GM23338 (cell line): ENCODE results near the gene PPP1R9B. TPM values are rescaled to one million over a fixed set of nuclear protein-coding genes. Genes with fewer than 3 reads are reported as not detected.

Experiments
- ATAC-seq: fragments of 200-7000 bp; cut with Tn5 transposase; 3 replicates; pipeline ENCODE4 v1.9.1; 2020
- DNase-seq: peaks from one replicate; pipeline ENCODE4 v3.0.0-alpha.2; 2015; ENCODE audit warnings: low spot score
- H2AFZ ChIP-seq: fragments of 200-600 bp; sonication (generic); 2 replicates; pipeline ENCODE4 v1.8.0; 2016; ENCODE audit warnings: antibody characterized with exemption, mild to moderate bottlenecking, moderate library complexity
- H3F3A ChIP-seq: fragments of 200-600 bp; sonication (generic); replicated peaks from 2 replicates; pipeline ENCODE4 v1.8.0; 2017; ENCODE audit warnings: antibody characterized with exemption, mixed run types, low read depth
- H3K27ac ChIP-seq: fragments of 200-600 bp; sonication (generic); 2 replicates; pipeline ENCODE4 v1.6.1; 2016; ENCODE audit warnings: low read depth
- H3K27me3 ChIP-seq: fragments of 200-600 bp; sonication (generic); 2 replicates; pipeline ENCODE4 v1.8.0; 2016; ENCODE audit warnings: mild to moderate bottlenecking, mixed run types, moderate library complexity; ENCODE audit not compliant: insufficient read depth
- H3K36me3 ChIP-seq: fragments of 200-600 bp; sonication (generic); 2 replicates; pipeline ENCODE4 v1.8.0; 2016; ENCODE audit warnings: mild to moderate bottlenecking; ENCODE audit not compliant: insufficient read depth
- H3K4me1 ChIP-seq: fragments of 200-600 bp; sonication (generic); 2 replicates; pipeline ENCODE4 v1.8.0; 2016; ENCODE audit warnings: mild to moderate bottlenecking, moderate library complexity; ENCODE audit not compliant: insufficient read depth
- H3K4me2 ChIP-seq: fragments of 200-600 bp; sonication (generic); 2 replicates; pipeline ENCODE4 v1.7.1; 2017; ENCODE audit warnings: mixed run types
- H3K4me3 ChIP-seq: fragments of 200-600 bp; sonication (generic); 2 replicates; pipeline ENCODE4 v1.6.1; 2016; ENCODE audit warnings: mixed run types
- H3K79me2 ChIP-seq: fragments of 200-600 bp; sonication (generic); replicated peaks from 2 replicates; pipeline ENCODE4 v1.8.0; 2017; ENCODE audit warnings: mild to moderate bottlenecking; ENCODE audit not compliant: insufficient read depth
- H3K9me2 ChIP-seq: fragments of 200-600 bp; sonication (generic); 2 replicates; pipeline ENCODE4 v1.8.0; 2017; ENCODE audit not compliant: insufficient read depth
- H4K20me1 ChIP-seq: fragments of 200-600 bp; sonication (generic); replicated peaks from 2 replicates; pipeline ENCODE4 v1.8.0; 2017; ENCODE audit warnings: mild to moderate bottlenecking; ENCODE audit not compliant: insufficient read depth
- H3K27ac Mint-ChIP-seq: 2 replicates; pipeline ENCODE4 v1.8.0; 2020; ENCODE audit warnings: inconsistent platforms, mild to moderate bottlenecking, moderate library complexity, mixed read lengths
- H3K27me3 Mint-ChIP-seq: 3 replicates; pipeline ENCODE4 v1.8.0; 2022; ENCODE audit warnings: low read depth, mild to moderate bottlenecking, moderate library complexity, mixed read lengths, inconsistent platforms; ENCODE audit not compliant: insufficient read depth, poor library complexity
- H3K36me3 Mint-ChIP-seq: 3 replicates; pipeline ENCODE4 v1.8.0; 2021; ENCODE audit warnings: low read depth, mild to moderate bottlenecking, inconsistent platforms, moderate library complexity, mixed read lengths
- H3K4me1 Mint-ChIP-seq: 3 replicates; pipeline ENCODE4 v1.8.0; 2020; ENCODE audit warnings: mild to moderate bottlenecking, inconsistent platforms, mixed read lengths
- H3K4me3 Mint-ChIP-seq: 3 replicates; pipeline ENCODE4 v1.8.0; 2021; ENCODE audit warnings: moderate library complexity, mild to moderate bottlenecking, inconsistent platforms, mixed read lengths
- H3K9me3 Mint-ChIP-seq: 3 replicates; pipeline ENCODE4 v1.8.0; 2020; ENCODE audit warnings: moderate library complexity, mild to moderate bottlenecking, inconsistent platforms, mixed read lengths
- CREB1 ChIP-seq: fragments of 250-450 bp; sonication (Bioruptor Pico); IDR thresholded peaks from 2 replicates; pipeline ENCODE4 v1.5.0; 2020; ENCODE audit warnings: low read depth, mild to moderate bottlenecking, moderate library complexity
- EZH2 ChIP-seq: fragments of 200-600 bp; sonication (generic); IDR thresholded peaks from one replicate; pipeline ENCODE4 v1.8.0; 2017; ENCODE audit warnings: antibody characterized with exemption, mild to moderate bottlenecking, low read depth; ENCODE audit not compliant: unreplicated experiment
- EZH2phosphoT487 ChIP-seq: fragments of 200-600 bp; sonication (generic); IDR thresholded peaks from one replicate; pipeline ENCODE4 v1.8.1; 2018; ENCODE audit warnings: antibody characterized with exemption; ENCODE audit not compliant: unreplicated experiment
- JUNB ChIP-seq: IDR thresholded peaks from one replicate; pipeline ENCODE4 v1.6.1; 2016; ENCODE audit warnings: antibody characterized with exemption; ENCODE audit not compliant: unreplicated experiment
- NANOG ChIP-seq: IDR thresholded peaks from 2 replicates; pipeline ENCODE4 v1.6.1; 2016; ENCODE audit warnings: antibody characterized with exemption, borderline replicate concordance
- POLR2AphosphoS5 ChIP-seq: IDR thresholded peaks from 2 replicates; pipeline ENCODE4 v1.6.1; 2016; ENCODE audit warnings: antibody characterized with exemption, low read depth
- STAT1 ChIP-seq: IDR thresholded peaks from one replicate; pipeline ENCODE4 v1.6.1; 2016; ENCODE audit warnings: antibody characterized with exemption; ENCODE audit not compliant: unreplicated experiment
- ZNF114 ChIP-seq: fragments of 250-450 bp; sonication (Bioruptor Pico); IDR thresholded peaks from 2 replicates; pipeline ENCODE4 v1.5.0; 2020; ENCODE audit warnings: mild to moderate bottlenecking, moderate library complexity
- ZNF331 ChIP-seq: fragments of 250-450 bp; sonication (Bioruptor Pico); IDR thresholded peaks from 2 replicates; pipeline ENCODE4 v1.5.0; 2020; ENCODE audit warnings: low read depth, mild to moderate bottlenecking, moderate library complexity
- long read RNA-seq: library from polyadenylated mRNA; unstranded; transcript quantifications from one replicate; pipeline ENCODE4 v2.0.0, GENCODE V29; 2020; ENCODE audit not compliant: unreplicated experiment
- polyA plus RNA-seq: library from polyadenylated mRNA; unstranded; fragments of >200 nt; fragmentation: Nextera tagmentation; extraction: Ambion mirVana; gene quantifications from 2 replicates; pipeline ENCODE4 v1.2.1, GENCODE V29; 2016
- total RNA-seq: library from RNA; depleted of rRNA; stranded (reverse); fragments of >200 nt; shearing (Covaris generic); gene quantifications from 2 replicates; pipeline ENCODE4 v1.2.3, GENCODE V29; 2014; rRNA removed
- TF ChIP-seq, protein P1 (sequence below): IDR thresholded peaks from 2 replicates; pipeline ENCODE4 v1.6.1; 2016; ENCODE audit warnings: antibody characterized with exemption
- TF ChIP-seq, protein P2 (sequence below), 2 experiments: fragments of 200-600 bp in 1 of 2; sonication (generic) in 1 of 2; conservative IDR thresholded peaks; 2 replicates each; pipeline versions ENCODE4 v1.5.1 to v1.6.1; 2016 to 2017; ENCODE audit warnings: antibody characterized with exemption in 2 of 2, low read depth in 2 of 2, mild to moderate bottlenecking in 2 of 2, moderate library complexity in 1 of 2
- TF ChIP-seq, protein P3 (sequence below): IDR thresholded peaks from one replicate; pipeline ENCODE4 v1.6.1; 2018; ENCODE audit warnings: antibody characterized with exemption; ENCODE audit not compliant: unreplicated experiment

PPP1R9B gene, protein sequence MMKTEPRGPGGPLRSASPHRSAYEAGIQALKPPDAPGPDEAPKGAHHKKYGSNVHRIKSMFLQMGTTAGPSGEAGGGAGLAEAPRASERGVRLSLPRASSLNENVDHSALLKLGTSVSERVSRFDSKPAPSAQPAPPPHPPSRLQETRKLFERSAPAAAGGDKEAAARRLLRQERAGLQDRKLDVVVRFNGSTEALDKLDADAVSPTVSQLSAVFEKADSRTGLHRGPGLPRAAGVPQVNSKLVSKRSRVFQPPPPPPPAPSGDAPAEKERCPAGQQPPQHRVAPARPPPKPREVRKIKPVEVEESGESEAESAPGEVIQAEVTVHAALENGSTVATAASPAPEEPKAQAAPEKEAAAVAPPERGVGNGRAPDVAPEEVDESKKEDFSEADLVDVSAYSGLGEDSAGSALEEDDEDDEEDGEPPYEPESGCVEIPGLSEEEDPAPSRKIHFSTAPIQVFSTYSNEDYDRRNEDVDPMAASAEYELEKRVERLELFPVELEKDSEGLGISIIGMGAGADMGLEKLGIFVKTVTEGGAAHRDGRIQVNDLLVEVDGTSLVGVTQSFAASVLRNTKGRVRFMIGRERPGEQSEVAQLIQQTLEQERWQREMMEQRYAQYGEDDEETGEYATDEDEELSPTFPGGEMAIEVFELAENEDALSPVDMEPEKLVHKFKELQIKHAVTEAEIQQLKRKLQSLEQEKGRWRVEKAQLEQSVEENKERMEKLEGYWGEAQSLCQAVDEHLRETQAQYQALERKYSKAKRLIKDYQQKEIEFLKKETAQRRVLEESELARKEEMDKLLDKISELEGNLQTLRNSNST
- 10.1 and 10.5 TPM in 2 replicates for total RNA-seq
- 1.9 and 2.1 TPM in 2 replicates for polyA plus RNA-seq
- long read RNA-seq = 0 reads

DNA sequence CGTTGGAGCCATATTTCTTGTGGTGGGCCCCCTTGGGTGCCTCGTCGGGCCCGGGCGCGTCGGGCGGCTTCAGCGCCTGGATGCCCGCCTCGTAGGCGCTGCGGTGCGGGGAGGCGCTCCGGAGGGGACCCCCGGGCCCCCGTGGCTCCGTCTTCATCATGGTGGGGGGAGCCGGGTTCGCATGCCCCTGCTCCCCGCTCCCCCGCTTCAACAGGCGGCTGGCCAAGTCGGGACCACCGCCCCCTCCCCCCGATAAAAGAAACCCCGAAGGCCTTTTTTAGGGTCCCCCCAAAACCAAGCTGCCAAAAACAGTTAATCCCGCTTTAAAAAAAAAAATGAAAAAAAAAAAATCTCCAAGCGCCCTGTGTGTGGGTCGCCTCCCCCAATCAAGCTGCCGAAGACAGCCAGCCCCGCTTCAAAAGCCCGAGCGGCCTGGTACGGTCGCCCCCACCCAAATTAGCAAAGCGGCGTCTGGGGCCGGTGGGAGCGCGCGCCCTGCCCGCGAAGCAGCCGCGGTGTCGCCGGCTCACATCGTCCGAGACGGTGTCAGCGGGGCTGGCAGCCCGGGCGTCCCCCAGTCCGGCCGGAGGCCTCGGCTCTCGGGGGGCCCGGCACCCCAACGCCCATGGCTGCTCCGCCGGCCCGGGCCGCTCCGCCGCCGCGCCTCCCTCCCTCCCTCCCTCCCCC, at the start of gene PPP1R9B:
Gene PPP1R9B, minus strand, starts transcription at position 324 of the 687 bp plus-strand sequence. Its CDS starts 164 bp downstream, at position 160.
- H3K4me3 ChIP-seq = peak within 1 kb of the TSS; percentile 87
- H3F3A ChIP-seq = peaks cover 5% of the 10 kb centered on the region; the same call in 1 of the 2 replicates
- H3K4me3 Mint-ChIP-seq = peak within 1 kb of the TSS; percentile 82
- no peaks in the 10 kb centered on the region for H3K36me3 Mint-ChIP-seq
- H3K9me2 ChIP-seq = no peaks in the 10 kb centered on the region
- no peaks in the 10 kb centered on the region for H3K79me2 ChIP-seq
- no peak for DNase-seq
- H3K9me3 Mint-ChIP-seq = no peaks in the 10 kb centered on the region; the same call in 2 of the 3 replicates
- H3K27me3 Mint-ChIP-seq = peaks cover 30% of the 10 kb centered on the region
- peak within 1 kb of the TSS; percentile 99 for H3K4me2 ChIP-seq
- peak within 1 kb of the TSS; percentile 96 for H2AFZ ChIP-seq
- ATAC-seq = peak; percentile 1; the same call in 2 of the 3 replicates
- H3K4me1 ChIP-seq = peaks cover 28% of the 10 kb centered on the region
- H3K27me3 ChIP-seq = peaks cover 30% of the 10 kb centered on the region
- H3K4me1 Mint-ChIP-seq = peaks cover 44% of the 10 kb centered on the region
- peak within 1 kb of the TSS; percentile 88; the same call in 1 of the 2 replicates for H3K27ac Mint-ChIP-seq
- H3K36me3 ChIP-seq = no peaks in the 10 kb centered on the region
- H3K27ac ChIP-seq = no peak within 1 kb of the TSS
- TF ChIP-seq NANOG (no peak), CREB1 (no peak), ZNF114 (no peak), EZH2phosphoT487 (no peak), POLR2AphosphoS5 (no peak), ZNF331 (CRISPR knock-in tag) (no peak), EZH2 (peak; percentile 54)
- no peaks in the 10 kb centered on the region for H4K20me1 ChIP-seq

DNA sequence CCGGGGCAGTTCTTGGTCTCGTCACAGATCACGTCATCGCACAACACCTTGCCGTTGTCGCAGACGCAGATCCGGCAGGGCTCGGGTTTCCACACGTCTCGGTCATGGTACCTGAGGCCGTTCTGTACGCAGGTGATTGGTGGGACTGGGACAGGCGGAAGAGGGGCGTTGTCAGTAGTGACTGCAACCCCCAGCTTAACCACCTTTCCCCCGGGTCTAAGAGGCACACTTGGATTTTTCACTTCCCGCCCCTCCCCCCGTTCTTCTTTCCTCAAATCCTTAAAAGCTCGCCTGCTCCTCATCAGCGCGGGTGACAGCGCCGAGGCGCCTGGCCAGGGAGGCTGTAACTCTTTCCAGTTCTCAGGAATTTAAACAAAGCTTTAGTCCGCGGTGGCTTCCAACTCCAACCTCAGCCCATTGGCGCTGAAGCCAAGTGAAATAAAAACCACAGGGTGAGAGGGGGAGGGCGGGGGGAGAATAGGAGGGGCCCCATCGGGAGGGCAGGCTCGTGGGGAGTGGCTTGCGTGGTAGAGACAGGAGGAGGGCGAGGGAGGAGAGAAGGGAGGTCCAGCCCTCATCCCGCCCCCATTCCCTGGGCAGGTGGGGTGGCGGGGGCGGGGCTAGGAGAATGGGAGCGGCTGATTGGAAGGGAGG, 49.5 kb upstream of the PPP1R9B start:
- no peaks in the 10 kb centered on the region for H3K36me3 ChIP-seq
- H3K27ac Mint-ChIP-seq = peak overlapping the region; percentile 84
- peaks cover 20% of the 10 kb centered on the region for H3K4me1 Mint-ChIP-seq
- H3K4me3 Mint-ChIP-seq = peak overlapping the region; percentile 87
- peaks cover 14% of the 10 kb centered on the region; the same call in 2 of the 3 replicates for H3K36me3 Mint-ChIP-seq
- H3K9me3 Mint-ChIP-seq = no peaks in the 10 kb centered on the region
- peak overlapping the region; percentile 90 for H2AFZ ChIP-seq
- H3K27me3 Mint-ChIP-seq = peaks cover 35% of the 10 kb centered on the region
- peaks cover 9% of the 10 kb centered on the region; the same call in 1 of the 2 replicates for H3K4me1 ChIP-seq
- H3F3A ChIP-seq = 0 out of 2 replicates have a peak, but pooled peaks cover 2% of the 10 kb centered on the region
- peak; percentile 95 for DNase-seq
- ATAC-seq = peak; percentile 78
- H3K27me3 ChIP-seq = peaks cover 22% of the 10 kb centered on the region
- H3K4me3 ChIP-seq = peak overlapping the region; percentile 63
- H3K79me2 ChIP-seq = no peaks in the 10 kb centered on the region
- peak overlapping the region; percentile 83 for H3K4me2 ChIP-seq
- peak overlapping the region; percentile 91; the same call in 1 of the 2 replicates for H3K27ac ChIP-seq
- H3K9me2 ChIP-seq = no peaks in the 10 kb centered on the region
- no peaks in the 10 kb centered on the region for H4K20me1 ChIP-seq
- TF ChIP-seq STAT1 (no peak), ZNF331 (CRISPR knock-in tag) (no peak), NANOG (no peak), CREB1 (peak; percentile 92), POLR2AphosphoS5 (no peak; the same call in 1 of the 2 replicates), ZNF114 (no peak), JUNB (no peak), EZH2 (peak; percentile 20), EZH2phosphoT487 (no peak)
- TF ChIP-seq, protein P1, sequence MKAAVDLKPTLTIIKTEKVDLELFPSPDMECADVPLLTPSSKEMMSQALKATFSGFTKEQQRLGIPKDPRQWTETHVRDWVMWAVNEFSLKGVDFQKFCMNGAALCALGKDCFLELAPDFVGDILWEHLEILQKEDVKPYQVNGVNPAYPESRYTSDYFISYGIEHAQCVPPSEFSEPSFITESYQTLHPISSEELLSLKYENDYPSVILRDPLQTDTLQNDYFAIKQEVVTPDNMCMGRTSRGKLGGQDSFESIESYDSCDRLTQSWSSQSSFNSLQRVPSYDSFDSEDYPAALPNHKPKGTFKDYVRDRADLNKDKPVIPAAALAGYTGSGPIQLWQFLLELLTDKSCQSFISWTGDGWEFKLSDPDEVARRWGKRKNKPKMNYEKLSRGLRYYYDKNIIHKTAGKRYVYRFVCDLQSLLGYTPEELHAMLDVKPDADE = no peak
- TF ChIP-seq, protein P2, sequence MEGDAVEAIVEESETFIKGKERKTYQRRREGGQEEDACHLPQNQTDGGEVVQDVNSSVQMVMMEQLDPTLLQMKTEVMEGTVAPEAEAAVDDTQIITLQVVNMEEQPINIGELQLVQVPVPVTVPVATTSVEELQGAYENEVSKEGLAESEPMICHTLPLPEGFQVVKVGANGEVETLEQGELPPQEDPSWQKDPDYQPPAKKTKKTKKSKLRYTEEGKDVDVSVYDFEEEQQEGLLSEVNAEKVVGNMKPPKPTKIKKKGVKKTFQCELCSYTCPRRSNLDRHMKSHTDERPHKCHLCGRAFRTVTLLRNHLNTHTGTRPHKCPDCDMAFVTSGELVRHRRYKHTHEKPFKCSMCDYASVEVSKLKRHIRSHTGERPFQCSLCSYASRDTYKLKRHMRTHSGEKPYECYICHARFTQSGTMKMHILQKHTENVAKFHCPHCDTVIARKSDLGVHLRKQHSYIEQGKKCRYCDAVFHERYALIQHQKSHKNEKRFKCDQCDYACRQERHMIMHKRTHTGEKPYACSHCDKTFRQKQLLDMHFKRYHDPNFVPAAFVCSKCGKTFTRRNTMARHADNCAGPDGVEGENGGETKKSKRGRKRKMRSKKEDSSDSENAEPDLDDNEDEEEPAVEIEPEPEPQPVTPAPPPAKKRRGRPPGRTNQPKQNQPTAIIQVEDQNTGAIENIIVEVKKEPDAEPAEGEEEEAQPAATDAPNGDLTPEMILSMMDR (conservative IDR thresholded peaks at IDR 0.05; ENCODE audit: low read depth in 2 of 2) = no peak
- TF ChIP-seq, protein P3, sequence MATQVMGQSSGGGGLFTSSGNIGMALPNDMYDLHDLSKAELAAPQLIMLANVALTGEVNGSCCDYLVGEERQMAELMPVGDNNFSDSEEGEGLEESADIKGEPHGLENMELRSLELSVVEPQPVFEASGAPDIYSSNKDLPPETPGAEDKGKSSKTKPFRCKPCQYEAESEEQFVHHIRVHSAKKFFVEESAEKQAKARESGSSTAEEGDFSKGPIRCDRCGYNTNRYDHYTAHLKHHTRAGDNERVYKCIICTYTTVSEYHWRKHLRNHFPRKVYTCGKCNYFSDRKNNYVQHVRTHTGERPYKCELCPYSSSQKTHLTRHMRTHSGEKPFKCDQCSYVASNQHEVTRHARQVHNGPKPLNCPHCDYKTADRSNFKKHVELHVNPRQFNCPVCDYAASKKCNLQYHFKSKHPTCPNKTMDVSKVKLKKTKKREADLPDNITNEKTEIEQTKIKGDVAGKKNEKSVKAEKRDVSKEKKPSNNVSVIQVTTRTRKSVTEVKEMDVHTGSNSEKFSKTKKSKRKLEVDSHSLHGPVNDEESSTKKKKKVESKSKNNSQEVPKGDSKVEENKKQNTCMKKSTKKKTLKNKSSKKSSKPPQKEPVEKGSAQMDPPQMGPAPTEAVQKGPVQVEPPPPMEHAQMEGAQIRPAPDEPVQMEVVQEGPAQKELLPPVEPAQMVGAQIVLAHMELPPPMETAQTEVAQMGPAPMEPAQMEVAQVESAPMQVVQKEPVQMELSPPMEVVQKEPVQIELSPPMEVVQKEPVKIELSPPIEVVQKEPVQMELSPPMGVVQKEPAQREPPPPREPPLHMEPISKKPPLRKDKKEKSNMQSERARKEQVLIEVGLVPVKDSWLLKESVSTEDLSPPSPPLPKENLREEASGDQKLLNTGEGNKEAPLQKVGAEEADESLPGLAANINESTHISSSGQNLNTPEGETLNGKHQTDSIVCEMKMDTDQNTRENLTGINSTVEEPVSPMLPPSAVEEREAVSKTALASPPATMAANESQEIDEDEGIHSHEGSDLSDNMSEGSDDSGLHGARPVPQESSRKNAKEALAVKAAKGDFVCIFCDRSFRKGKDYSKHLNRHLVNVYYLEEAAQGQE = no peak
